Activated CD4-positive, alpha-beta T cell treated with anti-CD3 and anti-CD28 coated beads, Interleukin-2, amount 10 ng/mL, durations not matched to agents 7 days and 5 days (primary cell): ENCODE measurements around the gene TSSK2. TPM values are rescaled to one million over a fixed set of nuclear protein-coding genes. Genes with fewer than 3 reads are reported as not detected.
A peak's percentile ranks its signal among the peaks of the same experiment; 100 is the strongest.

Experiments
- CTCF ChIA-PET: fragments of 350-600 bp; sonication (Branson Sonifier 250); formaldehyde crosslinking; loops from one replicate; lab custom pipeline; 2021; ENCODE audit warnings: antibody characterized with exemption; lab: Charles Lee
- POLR2A ChIA-PET: fragments of 350-600 bp; sonication (Branson Sonifier 250); formaldehyde crosslinking; loops from one replicate; lab custom pipeline; 2021; ENCODE audit warnings: antibody characterized with exemption; lab: Charles Lee
- DNase-seq: peaks from one replicate; pipeline ENCODE4 v3.0.0-alpha.2; 2020
- H3K27ac Mint-ChIP-seq: one replicate; pipeline ENCODE4 v1.8.0; 2021; ENCODE audit warnings: mild to moderate bottlenecking, moderate library complexity, mixed read lengths
- H3K27me3 Mint-ChIP-seq: one replicate; pipeline ENCODE4 v1.8.0; 2021; ENCODE audit warnings: mixed read lengths
- H3K36me3 Mint-ChIP-seq: one replicate; pipeline ENCODE4 v1.8.0; 2021; ENCODE audit warnings: low read depth, mixed read lengths
- H3K4me1 Mint-ChIP-seq: one replicate; pipeline ENCODE4 v1.8.0; 2021; ENCODE audit warnings: mixed read lengths
- H3K4me3 Mint-ChIP-seq: one replicate; pipeline ENCODE4 v1.8.0; 2021; ENCODE audit warnings: mild to moderate bottlenecking, moderate library complexity, mixed read lengths
- H3K9me3 Mint-ChIP-seq: one replicate; pipeline ENCODE4 v1.8.0; 2021; ENCODE audit warnings: mixed read lengths
- total RNA-seq, 2 experiments: library from RNA; stranded (reverse); gene quantifications; one replicate each; pipeline ENCODE4 v1.2.3, GENCODE V29; 2021

TSSK2 gene
- total RNA-seq, 2 experiments from 2014 or later = not detected

DNA sequence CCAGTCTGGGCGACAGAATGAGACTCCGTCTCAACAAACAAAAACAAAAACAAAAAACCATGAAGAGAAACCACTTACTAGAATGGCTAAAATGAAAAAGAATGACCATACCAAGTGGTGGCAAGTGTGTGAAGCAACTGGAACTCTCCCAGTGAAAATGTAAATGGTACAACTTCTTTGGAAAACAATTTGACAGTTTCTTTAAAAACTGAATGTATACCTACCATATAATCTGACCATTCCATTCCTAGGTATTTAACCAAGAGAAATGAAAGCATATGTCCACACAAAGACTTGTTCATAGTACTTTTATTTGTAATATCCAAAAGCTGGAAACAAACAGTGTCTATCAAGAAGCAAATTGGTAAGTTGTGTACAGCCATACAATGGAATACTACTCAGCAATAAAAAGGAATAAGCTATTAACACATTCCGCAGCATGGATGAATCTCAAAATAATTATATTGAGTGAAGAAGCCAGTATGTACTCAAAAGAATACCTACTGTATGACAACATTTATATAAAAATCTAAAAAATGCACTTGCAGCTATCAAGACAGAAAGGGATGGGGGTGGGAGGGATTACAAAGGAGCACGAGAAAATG, 36.6 kb upstream of the TSSK2 start:
- no peaks in the 10 kb centered on the region for H3K4me1 Mint-ChIP-seq
- H3K36me3 Mint-ChIP-seq = peaks cover 16% of the 10 kb centered on the region
- no peak overlapping the region for H3K27ac Mint-ChIP-seq
- POLR2A ChIA-PET = no interaction called here
- DNase-seq = no peak
- CTCF ChIA-PET = no interaction called here
- H3K4me3 Mint-ChIP-seq = no peak overlapping the region
- H3K27me3 Mint-ChIP-seq = no peaks in the 10 kb centered on the region
- no peaks in the 10 kb centered on the region for H3K9me3 Mint-ChIP-seq

DNA sequence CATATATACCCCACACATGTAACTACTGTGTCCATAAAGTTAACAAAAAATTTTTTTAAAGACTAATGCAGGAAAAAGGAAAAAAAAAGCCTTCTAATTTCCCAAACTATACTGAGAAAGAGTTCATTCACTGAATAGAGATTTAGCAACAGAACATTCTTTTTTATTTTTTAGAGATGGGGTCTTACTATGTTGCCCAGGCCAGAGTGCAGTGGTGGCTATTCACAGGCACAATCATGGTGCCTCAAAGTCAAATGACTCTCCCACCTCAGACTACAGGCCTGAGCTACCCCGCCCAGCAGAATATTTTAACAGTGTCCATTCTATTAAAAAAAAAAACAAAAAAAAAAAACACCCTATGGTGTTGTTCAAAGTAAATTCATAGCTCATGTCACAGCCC, 34.6 kb upstream of the TSSK2 start:
- Mint-ChIP-seq H3K9me3 (no peaks in the 10 kb centered on the region), H3K36me3 (peaks cover 17% of the 10 kb centered on the region), H3K4me3 (no peak overlapping the region), H3K27me3 (no peaks in the 10 kb centered on the region), H3K27ac (no peak overlapping the region), H3K4me1 (no peaks in the 10 kb centered on the region)
- POLR2A ChIA-PET = no interaction called here
- DNase-seq = no peak
- CTCF ChIA-PET = no interaction called here

DNA sequence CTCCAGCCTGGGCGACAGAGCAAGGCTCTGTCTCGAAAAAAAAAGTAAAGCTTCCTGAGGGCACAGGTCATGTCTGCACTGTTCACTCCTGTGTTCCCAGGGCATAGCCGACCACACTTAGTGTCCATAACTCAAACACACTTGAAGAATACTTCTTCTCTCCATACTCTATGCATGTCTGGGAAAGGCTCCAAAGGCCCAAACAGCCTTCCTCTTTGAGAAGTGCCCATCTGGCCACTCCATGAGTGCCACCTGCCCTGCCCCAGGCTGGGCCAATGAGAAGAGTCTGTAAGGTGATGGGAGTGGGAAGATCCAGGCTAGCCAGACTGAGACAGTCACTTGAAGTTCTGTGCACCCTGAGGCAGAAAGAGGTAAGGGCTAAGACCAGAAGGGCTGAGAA, 33.6 kb upstream of the TSSK2 start:
- no peaks in the 10 kb centered on the region for H3K27me3 Mint-ChIP-seq
- H3K27ac Mint-ChIP-seq = no peak overlapping the region
- ChIA-PET POLR2A (no interaction called here), CTCF (interaction anchor here (0.7 to 3.1 kb wide), 3 partner anchors 18 to 521 kb away, joined by 3 to 8 read pairs (median 3); partner anchors contain the start of gene ESS2)
- DNase-seq = no peak
- H3K36me3 Mint-ChIP-seq = peaks cover 17% of the 10 kb centered on the region
- no peaks in the 10 kb centered on the region for H3K9me3 Mint-ChIP-seq
- no peaks in the 10 kb centered on the region for H3K4me1 Mint-ChIP-seq
- no peak overlapping the region for H3K4me3 Mint-ChIP-seq

DNA sequence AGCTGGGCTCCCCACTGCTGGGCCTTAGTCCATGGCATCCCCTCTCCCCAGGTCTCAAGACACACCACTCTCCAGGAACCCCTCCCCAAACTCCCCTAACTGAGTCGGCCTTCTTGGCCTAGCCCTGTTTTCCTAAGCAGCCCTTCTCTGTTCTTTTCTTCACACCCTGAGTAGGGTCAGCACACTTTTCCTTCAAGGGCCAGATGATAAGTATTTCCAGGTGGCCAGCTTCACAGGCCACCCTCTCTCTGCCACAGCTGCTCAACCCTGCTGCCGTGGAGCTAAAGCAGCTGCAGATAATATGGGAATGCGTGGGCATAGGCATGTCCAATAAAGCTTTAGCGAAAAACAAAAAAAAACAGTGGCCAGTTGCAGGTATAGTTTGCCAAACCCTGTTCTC, 33.0 kb upstream of the TSSK2 start:
- Mint-ChIP-seq H3K4me1 (no peaks in the 10 kb centered on the region), H3K4me3 (no peak overlapping the region), H3K36me3 (peaks cover 15% of the 10 kb centered on the region), H3K27ac (no peak overlapping the region), H3K9me3 (no peaks in the 10 kb centered on the region), H3K27me3 (no peaks in the 10 kb centered on the region)
- CTCF ChIA-PET = interaction anchor here (0.6 to 3.1 kb wide), 5 partner anchors 18 to 786 kb away, joined by 3 to 8 read pairs (median 3); partner anchors contain the start of gene ESS2
- no peak for DNase-seq
- POLR2A ChIA-PET = no interaction called here

DNA sequence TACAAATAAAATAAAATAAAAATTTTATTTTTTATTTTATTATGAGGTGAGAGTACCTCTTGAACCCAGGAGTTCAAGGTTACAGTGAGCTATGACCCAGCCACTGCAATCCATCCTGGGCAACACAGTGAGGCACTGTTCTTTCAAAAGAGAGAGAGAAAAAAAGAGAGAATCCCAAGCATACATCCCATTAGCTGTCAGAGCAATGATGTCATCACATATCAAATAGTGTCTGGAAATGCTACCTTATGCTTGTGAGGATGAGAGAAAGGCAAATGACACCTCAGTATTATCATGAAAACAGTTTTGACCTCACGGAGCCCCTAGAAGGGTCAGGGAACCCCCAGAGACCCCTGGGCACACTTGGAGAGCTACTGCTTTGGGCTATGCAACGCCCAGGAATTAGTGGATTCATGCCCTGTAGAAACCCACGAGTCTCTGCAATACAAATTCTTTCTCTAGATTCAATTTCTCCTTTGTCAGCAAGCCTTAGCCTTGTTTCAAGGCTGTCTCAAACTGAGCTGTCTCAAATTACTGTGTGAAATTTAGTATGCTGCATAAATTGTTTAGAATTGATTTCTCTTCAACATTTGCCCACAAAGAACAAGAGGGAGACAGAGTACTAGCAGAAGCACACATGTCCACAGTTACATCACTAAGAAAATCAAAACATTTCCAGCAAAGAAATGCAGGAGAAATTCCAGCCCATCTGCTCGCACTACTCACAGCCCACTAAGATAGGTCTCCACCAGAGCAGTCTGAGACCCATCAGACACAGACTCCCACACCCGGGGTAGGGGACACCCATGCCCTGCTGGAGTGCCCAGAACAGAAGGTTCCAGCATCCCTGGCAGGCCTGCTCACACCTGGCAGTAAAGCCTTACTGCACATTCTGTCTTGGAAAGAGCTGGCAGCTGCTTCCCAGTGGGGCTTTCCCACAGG, 27.0 kb upstream of the TSSK2 start:
- Mint-ChIP-seq H3K27me3 (no peaks in the 10 kb centered on the region), H3K4me1 (peaks cover 35% of the 10 kb centered on the region), H3K27ac (no peak overlapping the region), H3K4me3 (no peak overlapping the region), H3K36me3 (peaks cover 19% of the 10 kb centered on the region), H3K9me3 (no peaks in the 10 kb centered on the region)
- ChIA-PET CTCF (interaction anchor here (1.3 to 1.7 kb wide), 3 partner anchors 9 to 14 kb away, joined by 3 to 6 read pairs (median 4); no protein-coding TSS in a partner anchor), POLR2A (no interaction called here)
- no peak for DNase-seq

DNA sequence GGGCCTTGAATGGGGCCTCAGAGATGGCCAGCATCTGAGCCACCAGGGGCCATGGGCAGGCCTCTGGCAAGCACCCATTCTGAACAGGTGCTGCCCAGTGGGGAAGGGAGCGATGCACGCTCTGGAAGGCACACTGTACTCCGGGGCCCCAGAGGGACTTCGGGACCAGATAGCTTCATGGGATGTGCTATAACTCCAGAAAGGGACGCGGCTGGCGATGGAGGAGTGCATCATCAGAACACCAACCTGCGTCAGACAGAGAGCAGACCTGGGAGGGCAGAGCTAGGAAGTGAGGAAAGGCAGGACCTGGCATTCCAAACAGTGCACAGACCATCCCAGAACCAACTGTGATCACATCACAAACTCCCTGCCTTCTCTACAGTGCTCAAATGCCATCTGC, 25.7 kb upstream of the TSSK2 start:
- Mint-ChIP-seq H3K4me1 (peaks cover 47% of the 10 kb centered on the region), H3K27ac (peak overlapping the region; percentile 66), H3K27me3 (no peaks in the 10 kb centered on the region), H3K4me3 (no peak overlapping the region), H3K36me3 (peaks cover 16% of the 10 kb centered on the region), H3K9me3 (no peaks in the 10 kb centered on the region)
- DNase-seq = no peak
- POLR2A ChIA-PET = no interaction called here
- CTCF ChIA-PET = interaction anchor here (1.1 kb wide), 1 partner anchor 11 kb away, joined by 3 read pairs; no protein-coding TSS in a partner anchor

DNA sequence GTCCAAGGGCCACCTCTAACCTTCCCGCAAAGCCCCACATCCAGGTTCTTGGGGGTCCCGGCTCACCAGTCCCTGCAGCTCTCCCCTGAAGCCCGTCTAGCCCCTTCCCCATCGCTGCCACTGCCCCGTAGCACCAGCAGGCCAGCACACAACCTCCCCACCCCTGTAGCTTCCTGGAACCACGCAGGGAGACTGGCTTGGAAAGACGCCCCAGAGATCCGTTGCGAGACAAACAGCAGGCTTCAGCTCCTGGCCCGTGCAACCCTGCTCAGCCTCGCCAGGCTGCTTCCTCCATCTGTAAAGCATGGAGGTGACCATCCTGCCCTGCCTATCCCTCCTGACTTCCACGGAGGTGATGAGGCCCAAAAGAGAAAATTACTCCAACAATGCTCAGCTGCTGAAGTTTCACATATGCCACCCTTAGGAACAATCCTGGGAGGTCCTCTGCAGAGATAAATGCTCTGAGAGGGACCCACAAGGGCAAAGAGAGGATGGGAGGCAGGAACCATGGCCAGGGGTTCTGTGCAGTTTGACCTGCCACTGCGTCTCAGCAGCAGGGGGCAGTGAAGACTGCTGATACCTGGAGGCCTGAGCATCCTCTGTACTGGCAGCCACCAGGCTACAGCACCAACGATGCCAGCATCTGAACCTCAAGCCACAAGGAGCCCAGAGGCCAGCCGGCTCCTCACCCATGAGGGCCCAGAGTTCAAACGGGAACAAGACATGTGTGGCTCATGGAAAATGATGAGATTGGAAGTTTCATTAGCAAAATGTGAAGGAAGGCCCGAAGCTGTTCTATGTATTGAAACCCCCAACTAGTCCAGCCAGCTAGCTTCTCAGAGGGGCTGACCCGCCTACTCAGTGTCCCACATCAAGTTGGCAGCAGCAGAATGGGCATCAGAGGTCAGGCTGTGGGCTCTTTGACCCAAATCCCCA, 25.0 kb upstream of the TSSK2 start:
- H3K27me3 Mint-ChIP-seq = no peaks in the 10 kb centered on the region
- peaks cover 16% of the 10 kb centered on the region for H3K36me3 Mint-ChIP-seq
- no peak overlapping the region for H3K4me3 Mint-ChIP-seq
- H3K27ac Mint-ChIP-seq = peak overlapping the region; percentile 71
- peaks cover 53% of the 10 kb centered on the region for H3K4me1 Mint-ChIP-seq
- no peaks in the 10 kb centered on the region for H3K9me3 Mint-ChIP-seq
- DNase-seq = peak; percentile 67
- ChIA-PET CTCF (interaction anchor here (1.1 kb wide), 1 partner anchor 10 kb away, joined by 3 read pairs; no protein-coding TSS in a partner anchor), POLR2A (interaction anchor here (0.5 kb wide), 1 partner anchor 11 kb away, joined by 3 read pairs; no protein-coding TSS in a partner anchor)

DNA sequence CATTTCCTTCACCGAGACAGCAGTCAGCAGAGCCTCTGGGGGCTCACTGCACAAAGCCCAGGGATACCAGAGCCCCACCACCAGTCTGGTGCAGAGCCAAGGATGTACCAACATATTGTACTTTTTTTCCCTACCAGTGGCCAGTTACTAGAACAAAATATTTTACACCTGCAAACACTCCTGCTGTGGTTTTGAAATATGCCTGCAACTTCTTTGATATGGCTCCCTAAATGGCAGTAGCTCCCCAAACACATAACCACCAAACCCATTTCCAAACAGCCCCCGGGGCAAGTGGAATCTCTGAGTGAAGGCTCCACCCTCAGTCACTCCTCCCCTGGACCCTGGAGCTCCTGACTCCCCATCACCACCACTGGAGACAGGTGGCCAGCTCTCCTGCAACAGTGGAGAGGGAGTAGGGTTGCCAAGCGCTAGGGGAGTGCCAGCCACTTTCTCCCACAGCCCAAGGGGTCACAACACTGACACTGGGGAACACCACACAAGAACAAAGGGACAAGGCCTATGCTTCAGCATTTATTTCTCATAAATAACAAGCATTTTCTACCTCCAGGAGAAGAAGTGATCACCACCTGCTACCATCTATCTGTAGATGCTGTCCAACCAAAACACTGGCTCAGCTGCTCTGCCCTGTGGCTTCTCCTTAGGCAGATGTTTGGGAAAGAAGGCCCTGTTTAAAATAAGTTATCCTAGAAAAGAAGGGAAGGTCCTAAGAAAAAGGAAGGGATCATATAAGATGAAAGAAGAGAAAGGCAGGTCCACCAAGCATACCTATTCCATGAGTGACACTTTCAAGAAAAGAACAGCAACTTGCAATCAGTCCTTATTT, 24.0 kb upstream of the TSSK2 start:
- Mint-ChIP-seq H3K4me1 (peaks cover 57% of the 10 kb centered on the region), H3K9me3 (no peaks in the 10 kb centered on the region), H3K4me3 (no peak overlapping the region), H3K27me3 (no peaks in the 10 kb centered on the region), H3K27ac (peak overlapping the region; percentile 71), H3K36me3 (peaks cover 20% of the 10 kb centered on the region)
- no peak for DNase-seq
- POLR2A ChIA-PET = no interaction called here
- CTCF ChIA-PET = no interaction called here

DNA sequence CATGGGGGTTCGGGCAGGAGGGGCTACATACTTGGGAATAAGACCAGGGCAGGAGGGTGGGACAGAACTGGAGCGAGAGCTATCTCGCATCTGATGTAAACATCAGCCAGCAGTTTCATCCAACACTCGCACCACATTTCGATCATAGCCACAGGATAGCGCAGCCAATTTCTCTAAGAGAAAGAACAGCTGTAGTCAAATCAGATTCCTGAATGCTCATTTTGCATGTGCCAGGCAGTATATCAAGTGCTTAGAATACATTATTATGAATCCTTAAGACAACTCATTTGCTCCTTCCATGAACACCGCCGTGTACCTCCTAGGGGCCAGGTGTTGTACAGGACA, 23.4 kb upstream of the TSSK2 start:
- no peak overlapping the region for H3K4me3 Mint-ChIP-seq
- POLR2A ChIA-PET = no interaction called here
- H3K9me3 Mint-ChIP-seq = no peaks in the 10 kb centered on the region
- DNase-seq = no peak
- peak overlapping the region; percentile 71 for H3K27ac Mint-ChIP-seq
- CTCF ChIA-PET = no interaction called here
- H3K36me3 Mint-ChIP-seq = peaks cover 20% of the 10 kb centered on the region
- no peaks in the 10 kb centered on the region for H3K27me3 Mint-ChIP-seq
- peaks cover 61% of the 10 kb centered on the region for H3K4me1 Mint-ChIP-seq

DNA sequence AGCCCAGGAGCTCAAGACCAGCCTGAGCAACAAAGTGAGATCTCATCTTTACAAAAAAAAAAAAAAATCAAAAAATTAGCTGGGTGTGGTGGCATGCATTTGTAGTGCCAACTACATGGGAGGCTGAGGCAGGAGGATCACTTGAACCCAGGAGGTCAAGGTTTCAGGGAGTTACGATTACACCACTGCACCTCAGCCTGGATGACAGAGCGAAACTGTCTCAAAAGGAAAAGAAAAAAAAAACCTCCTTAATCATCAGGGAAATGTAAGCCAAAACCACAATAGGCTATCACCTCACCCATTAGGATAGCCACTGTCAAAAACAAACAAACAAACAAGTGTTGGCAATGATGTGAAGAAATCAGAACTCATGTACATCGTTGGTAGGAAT, 22.3 kb upstream of the TSSK2 start:
- ChIA-PET CTCF (no interaction called here), POLR2A (no interaction called here)
- peaks cover 63% of the 10 kb centered on the region for H3K4me1 Mint-ChIP-seq
- no peak for DNase-seq
- no peaks in the 10 kb centered on the region for H3K27me3 Mint-ChIP-seq
- peak overlapping the region; percentile 93 for H3K27ac Mint-ChIP-seq
- no peaks in the 10 kb centered on the region for H3K9me3 Mint-ChIP-seq
- H3K36me3 Mint-ChIP-seq = peaks cover 20% of the 10 kb centered on the region
- H3K4me3 Mint-ChIP-seq = no peak overlapping the region

DNA sequence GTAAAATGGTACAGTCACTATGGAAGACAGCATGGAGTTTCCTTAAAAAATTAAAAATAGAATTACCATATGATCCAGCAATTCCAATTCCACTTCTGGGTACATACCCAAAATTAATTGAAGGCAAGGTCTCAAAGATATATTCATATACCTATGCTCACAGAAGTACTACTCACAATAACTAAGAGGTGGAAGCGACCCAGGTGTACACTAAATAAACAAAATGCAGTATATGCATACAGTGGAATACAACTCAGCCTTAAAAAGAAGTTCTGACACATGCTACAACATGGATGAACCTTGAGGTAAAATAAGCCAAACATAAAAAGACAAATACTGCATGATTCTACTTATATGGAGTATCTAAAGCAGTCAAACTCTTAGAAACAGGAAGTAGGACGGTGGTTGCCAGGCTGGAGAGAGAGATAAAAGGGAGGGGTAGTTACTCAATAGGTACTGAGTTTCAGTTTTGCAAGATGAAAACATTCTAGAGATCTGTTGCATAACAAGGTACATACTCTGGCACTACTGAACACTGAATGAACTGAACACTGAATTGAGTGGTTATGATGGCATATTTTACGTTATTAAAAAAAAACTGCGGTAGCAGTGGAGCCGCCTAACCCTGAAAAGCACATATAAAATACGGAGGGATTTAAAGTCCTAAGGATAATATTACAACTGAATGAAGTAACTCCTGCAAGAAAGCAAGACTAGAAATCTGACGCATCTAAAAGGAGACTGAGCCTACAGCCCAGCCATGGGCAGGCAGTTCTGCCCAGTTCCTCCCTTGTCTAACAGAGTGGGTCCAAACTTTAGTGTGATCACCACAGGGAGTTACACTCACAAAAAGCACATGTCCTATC, 21.7 kb upstream of the TSSK2 start:
- no peaks in the 10 kb centered on the region for H3K27me3 Mint-ChIP-seq
- ChIA-PET POLR2A (no interaction called here), CTCF (no interaction called here)
- DNase-seq = peak; percentile 76
- H3K4me3 Mint-ChIP-seq = peak overlapping the region; percentile 60
- peaks cover 20% of the 10 kb centered on the region for H3K36me3 Mint-ChIP-seq
- peaks cover 61% of the 10 kb centered on the region for H3K4me1 Mint-ChIP-seq
- H3K9me3 Mint-ChIP-seq = no peaks in the 10 kb centered on the region
- H3K27ac Mint-ChIP-seq = peak overlapping the region; percentile 93
